GM12878 (cell line): ENCODE measurements around the gene SMIM27. TPM values are rescaled to one million over a fixed set of nuclear protein-coding genes. Genes with fewer than 3 reads are reported as not detected.
A peak's percentile ranks its signal among the peaks of the same experiment; 100 is the strongest.

Source experiments
- ATAC-seq: fragments of 200-7000 bp; cut with Tn5 transposase; 3 replicates; pipeline ENCODE4 v1.9.1; 2020; ENCODE audit warnings: mild to moderate bottlenecking, moderate library complexity
- BruUV-seq: library from RNA; stranded (reverse); fragments of 400-500 nt; replicated peaks from 2 replicates; lab custom pipeline; 2021; lab: Mats Ljungman, UMichigan
- CTCF ChIA-PET: fragments of 300-600 bp; sonication (Branson Sonifier 250); formaldehyde crosslinking; extraction: SDS; loops from one replicate; lab custom pipeline; 2021; ENCODE audit warnings: inconsistent platforms; lab: Yijun Ruan, JAX
- POLR2A ChIA-PET: fragments of 350-600 bp; formaldehyde crosslinking; extraction: SDS; loops from one replicate; lab custom pipeline; 2021; ENCODE audit warnings: inconsistent platforms; lab: Charles Lee
- RAD21 ChIA-PET: fragments of 300-600 bp; sonication (Branson Sonifier 250); formaldehyde crosslinking; loops from one replicate; lab custom pipeline; 2023; ENCODE audit warnings: antibody characterized with exemption; ENCODE audit not compliant: unreplicated experiment; lab: Charles Lee
- SMC1A ChIA-PET: fragments of 300-600 bp; sonication (Branson Sonifier 250); formaldehyde crosslinking; loops from one replicate; lab custom pipeline; 2023; ENCODE audit not compliant: unreplicated experiment, uncharacterized antibody; lab: Charles Lee
- DNase-seq: peaks from one replicate; pipeline ENCODE4 v3.0.0-alpha.2; 2011; ENCODE audit warnings: low read depth, low spot score
- FAIRE-seq: peaks from 3 replicates; lab custom pipeline; 2011; peaks lifted over from hg19 to GRCh38; lab: Jason Lieb, UNC
- H2AFZ ChIP-seq: 2 replicates; pipeline ENCODE4 v1.6.0; 2011; ENCODE audit warnings: low read depth, low read length, control low read depth; ENCODE audit not compliant: control insufficient read depth
- H3K27ac ChIP-seq: 2 replicates; pipeline ENCODE4 v1.5.1; 2011; ENCODE audit warnings: control low read depth; ENCODE audit not compliant: control insufficient read depth, insufficient read depth
- H3K27me3 ChIP-seq, 2 experiments: replicated peaks in 1 of 2; 2 replicates each; pipeline versions ENCODE4 v1.6.0 to v1.6.1; 2011; ENCODE audit warnings: low read length in 1 of 2; ENCODE audit not compliant: control insufficient read depth in 2 of 2, insufficient read depth in 2 of 2
- H3K36me3 ChIP-seq, 2 experiments: 2 replicates each; pipeline ENCODE4 v1.5.1; 2011; ENCODE audit warnings: low read length in 1 of 2; ENCODE audit not compliant: control insufficient read depth in 2 of 2, insufficient read depth in 2 of 2
- H3K4me1 ChIP-seq: 2 replicates; pipeline ENCODE4 v1.6.1; 2011; ENCODE audit warnings: mild to moderate bottlenecking, low read length, moderate library complexity, mixed read lengths; ENCODE audit not compliant: control insufficient read depth, insufficient read depth
- H3K4me2 ChIP-seq: 2 replicates; pipeline ENCODE4 v1.6.0; 2011; ENCODE audit warnings: control low read depth; ENCODE audit not compliant: control insufficient read depth, insufficient read depth
- H3K4me3 ChIP-seq: fragments of 200-600 bp; sonication (generic); 2 replicates; pipeline ENCODE4 v1.5.1; 2016
- H3K79me2 ChIP-seq: 2 replicates; pipeline ENCODE4 v1.6.0; 2011; ENCODE audit warnings: low read length; ENCODE audit not compliant: control insufficient read depth, insufficient read depth
- H3K9ac ChIP-seq: 2 replicates; pipeline ENCODE4 v1.8.0; 2011; ENCODE audit warnings: low read length, control low read depth, mixed read lengths; ENCODE audit not compliant: control insufficient read depth, insufficient read depth
- H3K9me3 ChIP-seq: replicated peaks from 3 replicates; pipeline ENCODE4 v1.5.1; 2011; ENCODE audit warnings: mild to moderate bottlenecking, low read length; ENCODE audit not compliant: control insufficient read depth, insufficient read depth
- H4K20me1 ChIP-seq: 2 replicates; pipeline ENCODE4 v1.6.0; 2011; ENCODE audit not compliant: control insufficient read depth, insufficient read depth
- BCL11A ChIP-seq: IDR thresholded peaks from 2 replicates; pipeline ENCODE4 v1.6.1; 2011; ENCODE audit warnings: low read depth, low read length
- CBX3 ChIP-seq: fragments of 200-600 bp; sonication (generic); IDR thresholded peaks from 2 replicates; pipeline ENCODE4 v1.6.1; 2016; ENCODE audit warnings: low read depth, borderline replicate concordance
- CREB1 ChIP-seq: IDR thresholded peaks from 2 replicates; pipeline ENCODE4 v1.6.1; 2012; ENCODE audit warnings: low read depth, mild to moderate bottlenecking, inconsistent platforms
- GABPA ChIP-seq: IDR thresholded peaks from 2 replicates; pipeline ENCODE4 v1.6.1; 2014; ENCODE audit warnings: antibody characterized with exemption, low read depth, mild to moderate bottlenecking, inconsistent platforms
- IKZF2 ChIP-seq, 2 experiments: fragments of 450-650 bp; IDR thresholded peaks; 2 replicates each; pipeline ENCODE4 v1.6.1; 2017; ENCODE audit warnings: mild to moderate bottlenecking in 2 of 2, moderate library complexity in 2 of 2
- MXI1 ChIP-seq: fragments of 150-350 bp; IDR thresholded peaks from 2 replicates; pipeline ENCODE4 v1.6.1; 2011; ENCODE audit warnings: low read depth, mild to moderate bottlenecking, inconsistent platforms, low read length, improper control_type of control experiment
- SMC3 ChIP-seq: IDR thresholded peaks from 2 replicates; pipeline ENCODE4 v1.6.1; 2011; ENCODE audit warnings: low read length, improper control_type of control experiment, borderline replicate concordance
- SPI1 ChIP-seq: IDR thresholded peaks from 2 replicates; pipeline ENCODE4 v1.6.1; 2011; ENCODE audit warnings: low read depth, mild to moderate bottlenecking, low read length, moderate library complexity, borderline replicate concordance; ENCODE audit not compliant: insufficient read depth
- TCF7 ChIP-seq: IDR thresholded peaks from 2 replicates; pipeline ENCODE4 v1.6.1; 2014; ENCODE audit warnings: antibody characterized with exemption, borderline replicate concordance
- WRNIP1 ChIP-seq: IDR thresholded peaks from 2 replicates; pipeline ENCODE4 v1.6.1; 2011; ENCODE audit warnings: low read depth, low read length, improper control_type of control experiment, borderline replicate concordance
- WGBS: methylation state at CpG from one replicate; pipeline ENCODE4 v1.1.6; 2016; ENCODE audit warnings: low lambda C conversion rate; ENCODE audit not compliant: insufficient replicate concordance, insufficient coverage; ENCODE audit errors: missing lambda C conversion rate; 5-methylcytosine and 5-hydroxymethylcytosine counted together
- in situ Hi-C: fragments of 300-500 bp; cut with MboI; formaldehyde crosslinking; loops from 9 replicates; pipeline ENCODE4 v1.14.3; 2018; ENCODE audit warnings: mixed read lengths
- intact Hi-C: fragments of 100-400 bp; cut with micrococcal nuclease; formaldehyde crosslinking; loops from one replicate; pipeline ENCODE4 v1.14.2; 2022; ENCODE audit not compliant: unreplicated experiment
- polyA plus RNA-seq, 11 experiments: library from polyadenylated mRNA; depleted of rRNA in 4 of 11; unstranded in 6 of 11; stranded (reverse) in 5 of 11; fragments of >200 nt; fragmentation: Nextera tagmentation in 4 of 11; fragmentation: Illumina TruSeq in 1 of 11; extraction: Ambion mirVana in 4 of 11; extraction: Trizol in 1 of 11; gene quantifications; 1 replicate in 1 of 11; 2 replicates in 10 of 11; pipeline versions ENCODE4 v1.2.1 to v1.2.3, GENCODE V29; 2011 to 2016; ENCODE audit warnings: inconsistent platforms in 2 of 11, missing spikeins in 2 of 11, low read depth in 1 of 11
- total RNA-seq, 4 experiments: library from RNA; depleted of rRNA in 3 of 4; stranded (reverse); fragments of >200 nt in 3 of 4; fragmentation: Illumina TruSeq in 1 of 4; extraction: Trizol in 1 of 4; gene quantifications; 2 replicates each; pipeline versions ENCODE4 v1.2.1 to v1.2.3, GENCODE V29; 2013 to 2021

SMIM27 gene
- total and polyA plus RNA-seq, 10 of the 15 experiments (the other 5 are each of a cell fraction or from before 2014, with no cell fraction given), result 12.2 to 47.3 (median 26.5) TPM

DNA sequence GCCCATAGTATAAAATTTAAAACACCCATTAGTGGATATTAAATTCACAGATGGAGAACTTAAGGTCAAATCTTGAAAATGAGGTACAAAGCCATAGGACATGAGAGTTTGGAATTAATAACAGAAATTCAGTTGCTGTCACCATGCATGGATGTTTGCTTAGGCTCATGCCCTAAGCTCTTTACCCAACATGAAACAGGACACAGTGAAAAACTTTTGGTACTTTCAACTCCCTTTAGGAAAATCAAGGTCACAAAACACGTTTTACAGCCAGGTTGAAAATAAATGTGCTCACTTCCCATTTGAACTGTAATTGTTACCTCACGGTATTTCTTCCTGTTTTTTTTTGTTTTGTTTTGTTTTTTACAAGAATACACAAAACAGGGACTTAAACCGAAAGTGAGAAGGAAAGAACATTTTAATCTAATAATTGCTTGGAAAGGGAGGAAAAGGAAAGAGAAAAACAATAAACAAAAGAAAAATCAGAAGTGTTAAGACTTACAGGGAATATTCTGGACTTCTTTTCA, 6.3 kb downstream of the SMIM27 start:
- in situ Hi-C loops (no loop called here), intact Hi-C loops (no loop called here)
- H3K4me1 ChIP-seq, result peaks cover 18% of the 10 kb centered on the region
- H2AFZ ChIP-seq, result peak overlapping the region; percentile 10; the same call in 1 of the 2 replicates
- H3K9ac ChIP-seq, result 0 out of 2 replicates have a peak overlapping the region, but pooled peaks have one; percentile 2
- ChIA-PET CTCF (interaction anchor here (0.9 to 1.7 kb wide), 4 partner anchors 10 to 32 kb away, joined by 3 to 7 read pairs (median 6); partner anchors contain the start of gene RIGI), SMC1A (interaction anchor here (0.7 to 3.5 kb wide), 5 partner anchors 8 to 883 kb away, joined by 3 to 9 read pairs (median 5); no protein-coding TSS in a partner anchor), RAD21 (interaction anchor here (0.5 to 1.0 kb wide), 2 partner anchors 174 to 1277 kb away, joined by 3 read pairs; partner anchors contain the start of gene ACO1), POLR2A (interaction anchor here (1.3 to 1.5 kb wide), 3 partner anchors 8 to 442 kb away, joined by 4 to 7 read pairs (median 5); partner anchors contain the start of gene RIGI)
- H3K27ac ChIP-seq, result peak overlapping the region; percentile 35
- H3K27me3 ChIP-seq, result no peaks in the 10 kb centered on the region
- peak overlapping the region; percentile 38; the same call in 1 of the 2 replicates for H3K4me2 ChIP-seq
- WGBS, result 5% methylated on average over 3 of the region's 3 CpGs
- BruUV-seq, result no TSS peak
- H3K4me3 ChIP-seq, result no peak overlapping the region
- no peak for DNase-seq
- H3K9me3 ChIP-seq, result no peaks in the 10 kb centered on the region
- H3K79me2 ChIP-seq, result peaks cover 2% of the 10 kb centered on the region; the same call in 1 of the 2 replicates
- no peaks in the 10 kb centered on the region for H4K20me1 ChIP-seq
- ATAC-seq, result no peak
- H3K36me3 ChIP-seq, result no peaks in the 10 kb centered on the region
- FAIRE-seq, result no peak
- peak in 1 of 2 experiments; percentile 20; a peak in 1 of 4 replicates for TF ChIP-seq IKZF2 (IDR thresholded peaks at IDR 0.05)
- no peak for TF ChIP-seq WRNIP1
- TF ChIP-seq GABPA, result 0 out of 2 replicates have a peak, but pooled peaks have one; percentile 24
- TF ChIP-seq CREB1, result peak; percentile 60
- peak; percentile 35; the same call in 1 of the 2 replicates for TF ChIP-seq SPI1

DNA sequence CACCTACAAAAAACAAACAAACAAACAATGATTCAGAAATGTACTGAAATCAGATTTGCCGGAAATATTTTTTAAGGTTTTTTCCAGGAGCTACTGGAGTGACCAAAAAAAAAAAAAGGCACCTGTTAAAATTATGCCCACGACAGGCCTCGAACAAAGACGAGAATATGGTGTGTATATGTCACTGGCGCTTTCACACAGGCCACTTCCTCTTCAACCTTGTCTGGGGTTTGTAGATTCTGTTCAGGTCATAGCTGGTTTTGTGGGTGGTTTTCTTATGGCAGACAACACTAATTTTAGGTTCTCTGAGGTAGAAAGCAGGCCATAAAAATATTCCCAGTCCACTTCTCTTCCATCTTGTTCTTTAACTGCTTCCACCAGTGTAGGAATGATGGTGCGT, 13.8 kb downstream of the SMIM27 start:
- Histone ChIP-seq H3K9me3 (no peaks in the 10 kb centered on the region), H3K4me2 (no peak overlapping the region), H3K4me1 (no peaks in the 10 kb centered on the region; the same call in 1 of the 2 replicates), H3K27ac (no peak overlapping the region), H3K4me3 (no peak overlapping the region), H3K79me2 (peaks cover 13% of the 10 kb centered on the region), H3K36me3 (peaks cover 9 to 13% of the 10 kb centered on the region in 2 experiments), H3K9ac (no peak overlapping the region), H2AFZ (no peak overlapping the region), H3K27me3 (no peaks in the 10 kb centered on the region), H4K20me1 (no peaks in the 10 kb centered on the region)
- WGBS, result 61% methylated on average over 6 of the region's 6 CpGs
- FAIRE-seq (no peak), DNase-seq (no peak), ATAC-seq (no peak; the same call in 2 of the 3 replicates)
- BruUV-seq, result no TSS peak
- CTCF ChIA-PET, result interaction anchor here (1.1 to 5.4 kb wide), 4 partner anchors 14 to 187 kb away, joined by 3 to 21 read pairs (median 4); no protein-coding TSS in a partner anchor
- no peak for TF ChIP-seq BCL11A
- peak; percentile 71 for TF ChIP-seq SPI1
- TF ChIP-seq SMC3, result no peak
- no peak for TF ChIP-seq CBX3
- no peak for TF ChIP-seq TCF7
- no peak for TF ChIP-seq MXI1
- POLR2A ChIA-PET, result no interaction called here
- in situ Hi-C loops, result no loop called here
- intact Hi-C loops, result no loop called here
- RAD21 ChIA-PET, result no interaction called here
- SMC1A ChIA-PET, result interaction anchor here (0.6 to 0.9 kb wide), 2 partner anchors 189 to 844 kb away, joined by 4 to 5 read pairs; no protein-coding TSS in a partner anchor
